Activated T-cell treated with anti-CD3 and anti-CD28 coated beads, Interleukin-2, amount 50 U/mL, for 1 hour (primary cell): ENCODE results near the gene CALML4.
"Not testable (repeated sequence)": the region's sequence is repeated elsewhere in the genome, so short reads cannot be mapped to it uniquely, and the experiment has no call there.

Experiments
- DNase-seq: peaks from one replicate; pipeline ENCODE4 v3.0.0-alpha.2; 2020

Gene CALML4

DNA sequence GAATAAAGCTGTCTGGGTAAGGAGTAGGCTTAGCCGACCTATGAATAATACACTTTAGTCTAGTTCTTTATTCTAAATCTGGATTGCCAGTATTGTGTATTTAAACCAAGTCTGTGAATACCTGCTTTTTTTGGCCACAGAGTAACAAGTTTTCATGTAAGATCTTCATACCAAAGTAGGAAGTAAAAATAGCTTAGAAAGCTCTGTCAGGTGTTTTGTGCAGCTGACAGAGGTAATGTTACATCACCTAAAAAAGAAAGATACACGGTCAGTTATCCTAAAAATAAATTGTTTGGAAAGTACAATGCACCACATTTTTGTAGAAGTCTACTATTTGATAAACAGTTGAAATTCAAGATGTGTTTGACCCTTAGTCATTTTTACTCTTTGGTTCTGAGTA, 16.5 kb downstream of the CALML4 start:
- DNase-seq: no peak

- no peak for DNase-seq
Measured at GRCh38 chr15:68187559-68187958, 17.6 kb downstream of the CALML4 start.

DNA sequence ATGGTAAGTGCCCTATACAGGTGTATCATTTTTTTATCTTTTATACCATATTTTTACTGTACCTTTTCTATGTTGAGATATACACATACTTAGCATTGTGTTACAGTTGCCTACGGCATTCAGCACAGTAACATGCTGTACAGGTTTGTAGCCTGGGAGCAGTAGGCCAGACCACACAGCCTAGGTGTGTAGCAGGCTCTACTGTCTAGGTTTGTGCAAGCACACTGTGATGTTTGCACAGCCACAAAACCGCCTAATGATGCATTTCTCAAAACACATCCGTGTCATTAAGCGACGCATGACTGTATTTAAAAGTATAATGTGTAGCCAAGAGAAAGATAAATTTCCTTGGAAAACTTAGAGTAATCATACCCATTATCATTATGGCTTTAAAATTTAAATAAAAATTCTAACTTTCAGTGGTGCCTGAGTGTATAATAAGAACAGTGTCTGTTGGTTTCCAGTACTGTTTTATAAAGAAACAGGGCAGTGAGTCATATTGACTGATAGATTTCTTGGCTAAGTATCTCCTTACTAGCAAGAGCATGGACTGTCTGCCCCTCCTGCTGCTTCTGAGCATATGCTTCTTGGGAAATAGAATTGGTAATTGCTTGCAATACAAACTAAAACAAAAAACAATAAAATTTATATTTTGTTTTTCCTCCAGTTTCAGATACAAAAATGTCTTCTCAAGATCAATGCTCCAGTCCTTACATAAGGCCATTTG, 18.3 kb downstream of the CALML4 start:
- no peak for DNase-seq

DNA sequence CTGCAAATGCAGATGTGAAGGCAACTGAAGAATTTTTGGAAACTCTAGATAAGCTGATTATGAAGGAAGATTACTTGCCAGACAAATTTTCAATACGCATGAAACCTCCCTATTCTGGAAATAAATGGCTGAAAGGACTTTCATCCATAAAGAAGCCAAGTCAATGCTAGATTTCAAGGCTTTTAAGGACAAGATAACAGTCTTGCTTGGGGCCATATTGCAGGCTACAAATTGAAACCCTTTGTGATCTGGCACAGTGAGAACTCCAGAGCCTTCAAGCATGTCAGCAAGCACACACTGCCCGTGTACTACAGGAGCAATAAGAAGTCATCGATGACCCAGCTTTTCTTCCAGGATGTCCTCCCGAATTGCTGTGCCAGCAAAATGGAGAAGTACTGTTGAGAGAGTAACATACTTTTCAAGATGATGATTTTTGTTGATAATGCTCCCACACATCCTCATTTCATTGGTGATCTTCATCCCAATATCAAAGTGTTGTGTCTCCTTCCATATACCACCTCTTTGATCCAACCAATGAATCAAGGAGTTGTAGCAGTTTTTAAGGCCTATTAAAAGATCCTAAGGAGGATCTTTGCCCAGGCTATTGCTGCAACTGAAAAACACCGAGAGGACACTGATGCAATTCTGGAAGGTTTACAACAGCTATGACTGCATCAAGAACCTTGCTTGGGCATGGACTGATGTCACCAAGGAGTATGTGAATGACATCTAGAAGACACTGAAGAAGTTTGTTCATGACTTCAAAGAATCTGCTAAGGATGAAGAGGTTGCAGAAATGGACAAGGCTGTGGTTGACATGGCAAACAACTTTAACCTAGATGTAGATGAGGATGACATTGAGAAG, 20.3 kb downstream of the CALML4 start:
- DNase-seq: no peak

- no peak for DNase-seq
Measured at GRCh38 chr15:68183616-68184315, 21.4 kb downstream of the CALML4 start.

GRCh38 chr15:68177742-68178141, 27.4 kb downstream of the CALML4 start:
- DNase-seq: no peak

DNA sequence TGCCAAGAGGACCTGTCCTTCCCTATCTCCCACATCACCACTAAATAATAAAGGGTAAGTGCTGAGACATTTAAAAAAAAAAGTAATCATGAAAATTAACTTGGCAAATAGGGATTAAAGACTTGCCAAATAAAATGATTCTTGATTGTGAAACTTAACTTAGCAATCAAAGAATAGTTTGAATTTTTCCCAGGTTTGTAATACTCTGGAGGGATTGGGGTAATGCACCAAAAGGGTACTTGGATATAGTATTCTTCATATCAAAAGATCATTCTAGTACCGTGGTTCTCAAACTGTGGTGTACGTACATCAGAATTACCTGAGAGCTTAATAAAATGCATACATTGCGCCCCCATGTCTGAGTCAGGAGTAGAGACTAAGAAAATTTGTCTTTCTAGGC, 28.5 kb downstream of the CALML4 start:
- DNase-seq: no peak

DNA sequence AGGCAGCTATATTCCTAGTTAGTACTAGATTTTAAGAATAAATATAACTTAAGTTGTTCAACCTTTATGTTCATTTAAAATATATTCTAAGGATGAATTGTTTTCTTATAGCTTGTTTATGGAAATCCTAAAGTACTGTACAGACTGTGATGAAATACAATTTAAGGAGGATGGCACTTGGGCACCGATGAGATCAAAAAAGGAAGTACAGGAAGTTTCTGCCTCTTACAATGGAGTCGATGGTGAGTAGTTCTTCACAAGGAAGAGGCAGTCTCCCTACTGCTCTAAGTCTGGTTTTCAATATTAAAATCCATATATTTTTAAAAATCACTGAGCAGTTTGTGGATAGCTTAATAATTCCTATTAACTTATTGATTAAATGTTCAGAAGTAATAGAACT, 29.6 kb downstream of the CALML4 start:
- DNase-seq: no peak

DNA sequence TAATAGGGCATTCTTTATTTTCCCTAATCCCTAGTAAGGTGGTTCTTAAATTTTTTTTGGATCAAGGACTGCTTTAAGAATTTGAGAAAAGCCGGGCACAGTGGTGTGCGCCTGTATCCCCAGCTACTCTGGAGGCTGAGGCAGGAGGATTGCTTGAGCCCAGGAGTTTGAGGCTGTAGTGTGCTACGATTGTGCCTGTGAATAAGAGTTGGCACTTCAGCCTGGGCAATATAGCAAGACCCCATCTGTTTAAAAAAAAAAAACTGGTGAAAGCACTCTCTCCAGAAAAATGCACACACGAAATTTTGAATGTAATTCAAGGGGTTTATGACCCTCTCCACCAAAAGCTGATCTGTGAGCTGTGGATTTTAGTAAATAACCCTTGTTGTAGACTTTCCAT, 32.0 kb downstream of the CALML4 start:
- DNase-seq: no peak

GRCh38 chr15:68172037-68172436, 33.1 kb downstream of the CALML4 start:
- not testable (repeated sequence) for DNase-seq

DNA sequence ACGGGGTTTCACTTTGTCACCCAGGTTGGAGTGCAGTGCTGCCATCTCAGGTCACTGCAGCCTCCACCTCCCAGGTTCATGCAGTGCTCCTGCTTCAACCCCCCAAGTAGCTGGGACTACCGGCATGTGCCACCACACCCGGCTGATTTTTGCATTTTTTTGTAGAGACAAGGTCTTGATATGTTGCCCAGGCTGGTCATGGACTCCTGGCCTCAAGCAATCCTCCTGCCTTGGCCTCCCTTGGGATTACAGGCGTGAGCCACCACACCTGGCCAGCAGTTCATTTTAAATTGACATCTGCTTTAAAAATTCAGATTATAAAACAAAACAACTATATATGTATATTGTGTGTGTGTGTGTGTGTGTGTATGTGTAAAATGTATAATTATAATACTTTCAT, 38.3 kb downstream of the CALML4 start:
- DNase-seq: no peak

DNA sequence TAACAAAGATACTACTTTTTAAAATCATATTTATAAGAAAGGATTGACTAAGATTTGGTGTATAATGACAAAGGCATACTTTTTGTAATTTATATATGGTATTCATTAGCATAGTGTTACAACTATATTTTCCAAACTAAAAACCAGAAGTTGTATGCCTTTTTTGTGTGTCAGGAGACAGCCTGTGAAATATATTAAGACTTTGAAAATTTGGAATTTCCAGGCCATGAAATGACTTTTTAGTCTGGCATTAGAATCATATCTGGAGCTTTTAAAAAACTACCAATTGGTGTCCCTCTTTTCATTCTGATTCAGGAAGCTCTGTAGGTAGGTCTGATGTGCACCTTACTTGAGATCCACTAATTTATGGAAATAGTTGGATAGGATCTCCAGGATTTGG, 41.9 kb downstream of the CALML4 start:
- no peak for DNase-seq

- no peak for DNase-seq
Measured at GRCh38 chr15:68158046-68158628, 47.0 kb downstream of the CALML4 start.

DNA sequence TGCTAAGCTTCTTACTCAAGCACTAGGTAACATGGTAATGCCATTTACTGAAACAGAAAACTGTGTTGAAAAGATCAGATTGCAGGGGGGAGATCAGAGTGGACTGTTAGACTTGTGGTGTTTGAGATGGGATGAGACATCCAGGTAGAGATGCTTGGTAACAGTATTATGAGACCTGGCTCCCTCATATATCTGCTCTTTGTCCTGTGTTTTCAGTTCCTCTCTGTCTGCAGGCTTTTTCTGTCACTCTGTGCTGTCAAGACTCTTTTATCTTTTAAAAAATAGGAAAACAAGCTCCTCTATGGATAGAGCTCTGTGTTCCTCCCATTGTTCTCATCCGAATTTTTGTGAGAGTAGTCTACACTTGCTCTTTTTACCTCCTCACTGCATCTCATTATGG, 48.1 kb downstream of the CALML4 start:
- DNase-seq: no peak

DNA sequence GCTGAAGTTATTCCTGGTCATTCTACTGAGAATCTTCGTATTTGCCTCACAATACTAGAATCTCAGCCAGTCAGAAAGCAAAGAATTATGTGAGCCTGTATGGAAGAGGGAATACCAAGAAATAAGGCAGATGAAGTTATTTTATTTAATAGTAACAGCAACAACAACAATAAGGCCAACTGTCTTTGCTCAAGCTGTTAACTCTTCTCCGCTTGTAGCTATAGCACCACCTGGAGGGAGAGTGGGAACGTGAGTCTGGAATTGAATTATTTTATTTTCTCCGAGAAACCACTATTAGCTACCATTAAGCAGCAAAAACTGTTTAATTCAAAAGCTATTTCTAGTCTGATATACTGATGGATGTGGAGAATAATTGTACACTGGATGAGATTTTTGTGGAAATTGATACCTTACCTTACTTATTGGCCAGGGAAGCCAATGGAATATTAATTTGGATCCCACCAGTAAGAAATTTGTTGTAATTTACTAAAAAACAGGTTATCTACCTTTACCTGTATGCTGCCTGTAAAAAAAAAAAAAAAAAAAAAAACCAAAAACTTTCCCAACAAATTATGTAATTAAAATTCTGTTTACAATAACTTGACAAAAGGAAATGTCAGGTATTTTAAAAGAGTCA, 50.1 kb downstream of the CALML4 start:
- DNase-seq: no peak

DNA sequence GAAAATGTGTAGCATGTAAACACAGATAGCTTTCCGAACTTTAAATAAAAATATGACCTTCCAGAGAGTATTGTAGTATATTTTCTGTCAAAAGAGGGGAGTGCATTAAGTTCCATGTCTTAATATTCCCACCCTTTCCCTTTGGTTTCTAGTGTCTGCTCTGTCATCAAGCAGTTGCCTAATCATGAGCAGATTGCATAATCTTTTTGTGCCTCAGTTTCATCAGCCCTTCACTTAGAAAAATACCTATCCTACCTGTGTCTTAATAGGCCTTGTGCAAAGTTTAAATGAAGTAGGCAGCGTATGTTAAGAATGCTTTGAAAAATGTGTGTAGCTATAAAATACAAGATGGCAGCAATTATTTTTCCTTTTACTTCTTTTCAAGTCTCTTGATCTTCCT, 52.8 kb downstream of the CALML4 start:
- no peak for DNase-seq

DNA sequence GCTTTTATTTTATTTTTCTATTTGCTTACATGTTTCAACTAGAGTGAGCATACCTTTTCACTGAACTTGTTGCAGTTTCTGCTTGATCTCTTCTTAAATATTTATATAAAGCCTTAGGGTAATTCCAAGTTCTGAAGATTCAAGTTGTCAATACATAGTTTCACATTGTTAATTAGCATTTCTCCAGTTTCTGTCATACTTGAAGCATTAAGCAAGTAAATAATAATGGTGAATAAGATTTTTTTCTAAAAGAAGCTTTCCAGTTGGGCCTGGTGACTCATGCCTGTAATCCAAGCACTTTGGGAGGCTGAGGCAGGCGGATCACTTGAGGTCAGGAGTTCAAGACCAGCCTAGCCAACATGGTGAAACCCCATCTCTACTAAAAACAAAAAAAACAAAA, 53.9 kb downstream of the CALML4 start:
- DNase-seq: no peak

- DNase-seq: no peak
Measured at GRCh38 chr15:68150187-68150586, 54.9 kb downstream of the CALML4 start.

DNA sequence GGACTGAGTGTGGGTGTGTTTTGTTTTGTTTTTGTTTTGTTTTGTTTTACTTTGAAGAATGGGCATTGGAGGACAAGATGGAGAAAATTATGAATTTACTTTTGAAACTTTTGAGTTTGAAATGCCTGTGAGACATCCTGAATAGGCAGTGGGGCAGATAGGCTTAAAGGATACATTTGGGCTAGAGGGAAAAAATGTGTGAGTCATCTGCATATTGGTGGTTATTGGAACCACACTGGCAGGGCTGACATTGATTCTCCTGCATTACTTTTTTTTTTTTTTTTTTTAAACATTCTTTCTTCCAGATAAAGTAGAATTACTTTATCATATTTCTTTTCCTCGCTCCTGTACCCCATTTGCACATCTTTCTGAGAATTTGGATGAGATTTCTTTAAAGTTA, 56.1 kb downstream of the CALML4 start:
- no peak for DNase-seq

- no peak for DNase-seq
Measured at GRCh38 chr15:68148039-68148438, 57.1 kb downstream of the CALML4 start.

- no peak for DNase-seq
Measured at GRCh38 chr15:68145706-68146105, 59.4 kb downstream of the CALML4 start.

GRCh38 chr15:68143785-68144184, 61.3 kb downstream of the CALML4 start:
- no peak for DNase-seq

DNA sequence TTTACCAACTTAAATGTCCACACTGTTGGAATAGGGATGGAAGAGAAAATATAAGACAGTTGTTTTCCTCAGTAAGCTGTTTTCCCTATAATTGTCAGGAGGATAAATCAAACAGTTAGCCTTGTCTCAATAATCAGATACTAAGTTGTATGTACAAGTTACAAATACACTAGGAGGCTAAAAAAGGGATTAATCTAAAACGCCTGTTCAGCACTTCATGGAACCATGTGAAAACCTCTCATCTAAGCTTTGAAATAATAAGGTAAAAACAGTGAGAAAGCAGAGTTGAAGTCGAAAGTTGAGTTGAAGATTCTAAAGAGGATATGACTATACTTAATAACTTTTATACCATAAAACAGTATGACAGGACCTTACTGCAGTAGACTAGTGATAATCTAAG, 62.0 kb downstream of the CALML4 start:
- DNase-seq: no peak
